ENCODE results near the gene PDE4B. TPM values are rescaled to one million over a fixed set of nuclear protein-coding genes. Genes with fewer than 3 reads are reported as not detected.

Gene PDE4B
- total RNA-seq, 1 donor from 2014 or later, result 7.2 TPM

- Mint-ChIP-seq H3K36me3 (ENCODE audit: unreplicated experiment) (no peaks in the 10 kb centered on the region), H3K27ac (ENCODE audit: unreplicated experiment) (no peak overlapping the region), H3K4me3 (ENCODE audit: unreplicated experiment) (no peak overlapping the region), H3K9me3 (ENCODE audit: unreplicated experiment) (no peaks in the 10 kb centered on the region), H3K4me1 (ENCODE audit: low read depth, unreplicated experiment) (no peaks in the 10 kb centered on the region), H3K27me3 (ENCODE audit: unreplicated experiment) (no peaks in the 10 kb centered on the region)
- TF ChIP-seq, protein P1, sequence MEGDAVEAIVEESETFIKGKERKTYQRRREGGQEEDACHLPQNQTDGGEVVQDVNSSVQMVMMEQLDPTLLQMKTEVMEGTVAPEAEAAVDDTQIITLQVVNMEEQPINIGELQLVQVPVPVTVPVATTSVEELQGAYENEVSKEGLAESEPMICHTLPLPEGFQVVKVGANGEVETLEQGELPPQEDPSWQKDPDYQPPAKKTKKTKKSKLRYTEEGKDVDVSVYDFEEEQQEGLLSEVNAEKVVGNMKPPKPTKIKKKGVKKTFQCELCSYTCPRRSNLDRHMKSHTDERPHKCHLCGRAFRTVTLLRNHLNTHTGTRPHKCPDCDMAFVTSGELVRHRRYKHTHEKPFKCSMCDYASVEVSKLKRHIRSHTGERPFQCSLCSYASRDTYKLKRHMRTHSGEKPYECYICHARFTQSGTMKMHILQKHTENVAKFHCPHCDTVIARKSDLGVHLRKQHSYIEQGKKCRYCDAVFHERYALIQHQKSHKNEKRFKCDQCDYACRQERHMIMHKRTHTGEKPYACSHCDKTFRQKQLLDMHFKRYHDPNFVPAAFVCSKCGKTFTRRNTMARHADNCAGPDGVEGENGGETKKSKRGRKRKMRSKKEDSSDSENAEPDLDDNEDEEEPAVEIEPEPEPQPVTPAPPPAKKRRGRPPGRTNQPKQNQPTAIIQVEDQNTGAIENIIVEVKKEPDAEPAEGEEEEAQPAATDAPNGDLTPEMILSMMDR (IDR thresholded peaks at IDR 0.05; ENCODE audit: partially characterized antibody, unreplicated experiment), result no peak
- DNase-seq, result no peak
Measured at GRCh38 chr1:66337249-66337648, 544.6 kb downstream of the PDE4B start.

DNA sequence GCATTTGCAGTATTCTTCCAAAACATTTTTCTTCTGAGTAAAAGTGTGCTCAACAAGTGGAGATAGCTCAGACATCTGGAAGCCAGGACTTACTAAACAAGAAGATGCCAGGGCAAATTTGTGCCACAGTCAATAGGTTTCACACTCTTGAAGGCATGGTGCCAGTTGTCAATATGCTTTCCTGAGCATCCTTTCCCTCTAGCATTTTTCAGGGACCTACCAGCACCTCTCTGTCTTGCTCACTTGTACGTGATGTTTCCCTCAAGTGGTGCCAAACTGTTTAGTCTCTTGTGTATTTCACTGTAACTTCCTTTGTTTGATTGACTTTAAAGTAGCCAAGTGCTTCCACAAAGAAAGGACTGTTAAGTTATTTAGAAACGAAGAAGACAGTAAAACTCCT is 547.2 kb downstream of the PDE4B start:
- Mint-ChIP-seq H3K4me1 (ENCODE audit: low read depth, unreplicated experiment) (no peaks in the 10 kb centered on the region), H3K9me3 (ENCODE audit: unreplicated experiment) (no peaks in the 10 kb centered on the region), H3K36me3 (ENCODE audit: unreplicated experiment) (no peaks in the 10 kb centered on the region), H3K27me3 (ENCODE audit: unreplicated experiment) (no peaks in the 10 kb centered on the region), H3K27ac (ENCODE audit: unreplicated experiment) (no peak overlapping the region), H3K4me3 (ENCODE audit: unreplicated experiment) (no peak overlapping the region)
- DNase-seq, result no peak
- TF ChIP-seq, protein P1 (IDR thresholded peaks at IDR 0.05; ENCODE audit: partially characterized antibody, unreplicated experiment), result no peak

DNA sequence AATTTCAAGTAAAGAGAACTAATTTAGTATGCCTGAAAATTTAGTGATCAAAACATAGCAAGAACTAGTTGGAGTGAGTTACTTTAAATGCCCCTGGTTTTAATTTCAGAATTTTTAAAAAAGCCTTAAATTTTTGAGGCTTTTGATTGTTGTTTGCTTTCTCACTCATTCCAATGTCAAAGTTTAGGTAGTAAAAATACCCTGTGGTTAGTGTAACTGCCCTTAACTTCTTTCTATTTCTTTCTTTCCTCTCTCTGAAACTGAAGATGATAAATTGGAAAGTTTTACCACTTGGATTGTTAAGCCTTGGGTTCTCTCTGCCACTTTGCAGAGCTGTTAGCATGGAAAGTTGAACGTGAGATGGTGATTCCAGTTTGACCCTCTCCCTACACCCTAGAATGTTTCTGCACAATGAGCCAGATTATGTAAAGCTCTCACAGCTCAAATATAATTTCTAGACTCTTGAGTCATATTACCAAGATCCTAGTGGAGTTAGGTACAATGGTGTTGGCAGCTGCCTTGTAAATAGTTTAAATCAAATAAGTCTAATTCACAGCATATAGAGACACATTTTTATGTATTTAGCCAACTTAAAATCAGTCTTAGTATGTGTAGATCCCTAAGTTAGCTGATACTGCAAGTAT is 548.9 kb downstream of the PDE4B start:
- Mint-ChIP-seq H3K4me3 (ENCODE audit: unreplicated experiment) (no peak overlapping the region), H3K27me3 (ENCODE audit: unreplicated experiment) (no peaks in the 10 kb centered on the region), H3K9me3 (ENCODE audit: unreplicated experiment) (no peaks in the 10 kb centered on the region), H3K4me1 (ENCODE audit: low read depth, unreplicated experiment) (no peaks in the 10 kb centered on the region), H3K27ac (ENCODE audit: unreplicated experiment) (no peak overlapping the region), H3K36me3 (ENCODE audit: unreplicated experiment) (no peaks in the 10 kb centered on the region)
- DNase-seq, result no peak
- TF ChIP-seq, protein P1 (IDR thresholded peaks at IDR 0.05; ENCODE audit: partially characterized antibody, unreplicated experiment), result no peak

- no peaks in the 10 kb centered on the region for H3K4me1 Mint-ChIP-seq (ENCODE audit: low read depth, unreplicated experiment)
- TF ChIP-seq, protein P1 (IDR thresholded peaks at IDR 0.05; ENCODE audit: partially characterized antibody, unreplicated experiment), result no peak
- H3K27ac Mint-ChIP-seq (ENCODE audit: unreplicated experiment), result no peak overlapping the region
- no peak for DNase-seq
- no peak overlapping the region for H3K4me3 Mint-ChIP-seq (ENCODE audit: unreplicated experiment)
- no peaks in the 10 kb centered on the region for H3K27me3 Mint-ChIP-seq (ENCODE audit: unreplicated experiment)
- H3K36me3 Mint-ChIP-seq (ENCODE audit: unreplicated experiment), result no peaks in the 10 kb centered on the region
- H3K9me3 Mint-ChIP-seq (ENCODE audit: unreplicated experiment), result no peaks in the 10 kb centered on the region
Measured at GRCh38 chr1:66342707-66343106, 550.0 kb downstream of the PDE4B start.

- no peaks in the 10 kb centered on the region for H3K4me1 Mint-ChIP-seq (ENCODE audit: low read depth, unreplicated experiment)
- peak; percentile 13 for DNase-seq
- H3K27ac Mint-ChIP-seq (ENCODE audit: unreplicated experiment), result no peak overlapping the region
- no peak overlapping the region for H3K4me3 Mint-ChIP-seq (ENCODE audit: unreplicated experiment)
- H3K9me3 Mint-ChIP-seq (ENCODE audit: unreplicated experiment), result no peaks in the 10 kb centered on the region
- H3K27me3 Mint-ChIP-seq (ENCODE audit: unreplicated experiment), result no peaks in the 10 kb centered on the region
- TF ChIP-seq, protein P1 (IDR thresholded peaks at IDR 0.05; ENCODE audit: partially characterized antibody, unreplicated experiment), result no peak
- no peaks in the 10 kb centered on the region for H3K36me3 Mint-ChIP-seq (ENCODE audit: unreplicated experiment)
Measured at GRCh38 chr1:66343569-66344325, 551.1 kb downstream of the PDE4B start.

All from glutamatergic neuron (in vitro differentiated cells).